HG03135 (cell line): ENCODE measurements around the gene GGCT.
A peak's percentile ranks its signal among the peaks of the same experiment; 100 is the strongest.
"Not testable (repeated sequence)": the region's sequence is repeated elsewhere in the genome, so short reads cannot be mapped to it uniquely, and the experiment has no call there.

Experiments
- ATAC-seq: cut with Tn5 transposase; IDR thresholded peaks from one replicate; pipeline ENCODE4 v1.9.1; 2021; ENCODE audit warnings: mild to moderate bottlenecking, moderate library complexity; ENCODE audit not compliant: unreplicated experiment

The GGCT gene

GRCh38 chr7:30504301-30505173 lies at the start of gene GGCT:
GGCT (minus strand) TSS chr7:30504829; CDS start chr7:30504709, 120 bp downstream.
- peak; percentile 98 for ATAC-seq

GRCh38 chr7:30553546-30553945 lies 48.9 kb upstream of the GGCT start:
- no peak for ATAC-seq

GRCh38 chr7:30553141-30553540 lies 48.5 kb upstream of the GGCT start:
- ATAC-seq: no peak

GRCh38 chr7:30552330-30552729 lies 47.7 kb upstream of the GGCT start:
- no peak for ATAC-seq

- ATAC-seq: no peak
These were observed 45.4 kb upstream of the GGCT start for GRCh38 chr7:30549931-30550493.

- no peak for ATAC-seq
These were observed 44.2 kb upstream of the GGCT start for GRCh38 chr7:30548845-30549244.

- ATAC-seq: no peak
These were observed 42.0 kb upstream of the GGCT start for GRCh38 chr7:30546596-30546995.

GRCh38 chr7:30545791-30546555 lies 41.3 kb upstream of the GGCT start:
- ATAC-seq: no peak

- ATAC-seq: no peak
These were observed 39.3 kb upstream of the GGCT start for GRCh38 chr7:30543813-30544525.

GRCh38 chr7:30543115-30543514 lies 38.5 kb upstream of the GGCT start:
- not testable (repeated sequence) for ATAC-seq

GRCh38 chr7:30533886-30534285 lies 29.3 kb upstream of the GGCT start:
- ATAC-seq: no peak

GRCh38 chr7:30531286-30531685 lies 26.7 kb upstream of the GGCT start:
- no peak for ATAC-seq

- no peak for ATAC-seq
These were observed 25.7 kb upstream of the GGCT start for GRCh38 chr7:30530373-30530772.

- ATAC-seq: no peak
These were observed 24.1 kb upstream of the GGCT start for GRCh38 chr7:30528779-30529178.

- ATAC-seq: not testable (repeated sequence)
These were observed 22.7 kb upstream of the GGCT start for GRCh38 chr7:30527297-30527696.

- no peak for ATAC-seq
These were observed 21.5 kb upstream of the GGCT start for GRCh38 chr7:30526163-30526562.

GRCh38 chr7:30525429-30525828 lies 20.8 kb upstream of the GGCT start:
- no peak for ATAC-seq

GRCh38 chr7:30524545-30524944 lies 19.9 kb upstream of the GGCT start:
- no peak for ATAC-seq

GRCh38 chr7:30523466-30523865 lies 18.8 kb upstream of the GGCT start:
- ATAC-seq: no peak

GRCh38 chr7:30522159-30522558 lies 17.5 kb upstream of the GGCT start:
- no peak for ATAC-seq

- no peak for ATAC-seq
These were observed 16.9 kb upstream of the GGCT start for GRCh38 chr7:30521532-30521931.
